ENCODE data around the gene MTSS2.

MTSS2 gene

DNA sequence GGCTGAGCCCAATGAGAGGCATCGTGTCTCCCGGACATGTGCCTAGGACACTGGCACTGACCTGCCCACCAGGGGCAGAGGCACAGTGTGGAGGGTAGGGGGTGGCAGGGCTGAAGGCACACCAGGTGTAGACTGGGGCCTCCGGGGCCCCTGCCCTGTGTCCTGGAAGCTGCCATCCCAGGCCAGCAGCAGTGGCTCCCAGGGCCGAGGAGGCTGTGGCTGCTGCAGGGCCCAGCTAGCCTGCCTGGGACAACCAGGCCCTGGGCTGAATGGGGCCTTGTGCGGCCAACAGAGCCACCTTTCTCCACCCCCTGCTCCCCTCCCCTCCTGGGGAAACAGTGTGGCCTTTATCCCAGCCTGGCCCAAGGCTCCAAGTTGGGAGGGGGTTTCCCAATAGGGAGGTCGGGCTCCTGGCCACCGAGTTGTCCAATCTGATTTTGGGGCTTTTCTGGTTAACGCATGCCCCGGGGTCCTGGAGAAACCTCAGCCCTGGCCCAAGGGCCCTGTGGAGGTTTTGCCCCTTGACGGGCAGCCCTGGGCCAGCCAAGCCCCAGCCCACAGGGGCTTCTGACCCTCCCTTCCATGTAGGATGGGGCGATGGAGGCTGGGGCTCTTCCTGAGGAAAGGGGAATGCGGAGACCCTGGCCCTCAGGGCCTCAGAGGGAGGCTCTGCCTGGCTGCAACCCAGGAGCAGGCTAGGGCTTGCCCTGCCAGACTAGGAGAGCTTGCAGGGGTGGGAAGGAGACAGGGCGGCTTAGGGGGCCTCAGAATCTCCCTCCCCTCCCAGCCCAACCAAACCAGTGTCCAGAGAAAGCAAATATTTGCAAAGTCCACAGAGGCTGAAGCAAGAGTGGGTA, 4.2 kb downstream of the MTSS2 start:
- no peak for DNase-seq (ENCODE audit: low read depth)
- TF ChIP-seq, protein P1, sequence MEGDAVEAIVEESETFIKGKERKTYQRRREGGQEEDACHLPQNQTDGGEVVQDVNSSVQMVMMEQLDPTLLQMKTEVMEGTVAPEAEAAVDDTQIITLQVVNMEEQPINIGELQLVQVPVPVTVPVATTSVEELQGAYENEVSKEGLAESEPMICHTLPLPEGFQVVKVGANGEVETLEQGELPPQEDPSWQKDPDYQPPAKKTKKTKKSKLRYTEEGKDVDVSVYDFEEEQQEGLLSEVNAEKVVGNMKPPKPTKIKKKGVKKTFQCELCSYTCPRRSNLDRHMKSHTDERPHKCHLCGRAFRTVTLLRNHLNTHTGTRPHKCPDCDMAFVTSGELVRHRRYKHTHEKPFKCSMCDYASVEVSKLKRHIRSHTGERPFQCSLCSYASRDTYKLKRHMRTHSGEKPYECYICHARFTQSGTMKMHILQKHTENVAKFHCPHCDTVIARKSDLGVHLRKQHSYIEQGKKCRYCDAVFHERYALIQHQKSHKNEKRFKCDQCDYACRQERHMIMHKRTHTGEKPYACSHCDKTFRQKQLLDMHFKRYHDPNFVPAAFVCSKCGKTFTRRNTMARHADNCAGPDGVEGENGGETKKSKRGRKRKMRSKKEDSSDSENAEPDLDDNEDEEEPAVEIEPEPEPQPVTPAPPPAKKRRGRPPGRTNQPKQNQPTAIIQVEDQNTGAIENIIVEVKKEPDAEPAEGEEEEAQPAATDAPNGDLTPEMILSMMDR (IDR thresholded peaks at IDR 0.05; ENCODE audit: control insufficient read depth, extremely low read depth, insufficient read depth): no peak
- H3K4me3 ChIP-seq (ENCODE audit: low read depth, low read length): no peak overlapping the region

DNA sequence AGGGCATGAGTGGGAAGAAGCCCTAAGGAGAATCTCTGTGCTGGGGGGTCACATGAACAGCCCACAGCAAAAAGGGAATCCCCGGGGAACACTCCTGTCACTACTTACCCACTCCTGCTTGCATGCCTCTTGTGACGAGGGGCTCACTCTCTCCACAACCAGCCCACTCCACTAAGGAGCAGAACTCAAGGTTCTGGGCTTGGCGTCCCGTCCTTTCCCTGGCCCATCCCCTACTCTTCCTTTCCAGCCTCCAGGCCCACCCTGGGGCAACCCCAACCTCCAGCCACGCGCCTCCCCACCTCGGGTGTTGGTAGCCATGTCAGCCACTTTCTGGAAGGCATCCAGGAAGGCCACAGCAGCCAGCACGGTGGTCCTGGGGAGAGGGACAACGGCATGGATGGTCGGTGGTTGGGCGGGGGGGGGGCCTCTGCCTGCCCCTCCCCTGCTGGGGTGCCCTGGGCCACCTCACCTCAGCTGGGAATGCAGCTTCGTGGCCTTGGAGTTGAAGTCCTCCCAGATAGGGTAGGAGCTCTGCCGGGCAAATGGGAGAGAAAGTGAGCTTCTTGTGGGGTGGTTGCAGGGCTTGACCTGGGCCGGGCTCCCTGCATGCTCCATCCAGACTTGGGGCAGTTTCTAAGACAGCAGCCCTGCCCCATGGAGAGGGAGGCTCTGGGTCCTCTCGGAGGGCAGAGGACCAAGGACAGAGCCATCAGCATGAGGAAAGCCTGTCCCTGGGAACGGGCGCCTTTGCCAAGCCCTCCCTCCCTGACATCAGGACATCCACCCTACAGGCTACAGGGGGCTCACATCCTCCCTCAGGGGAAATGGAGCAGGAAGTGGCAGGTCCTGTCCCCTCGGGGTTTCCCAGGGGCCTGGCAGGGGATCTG, 5.1 kb downstream of the MTSS2 start:
- no peak overlapping the region for H3K4me3 ChIP-seq (ENCODE audit: low read depth, low read length)
- TF ChIP-seq, protein P1 (IDR thresholded peaks at IDR 0.05; ENCODE audit: control insufficient read depth, extremely low read depth, insufficient read depth): no peak
- no peak for DNase-seq (ENCODE audit: low read depth)

DNA sequence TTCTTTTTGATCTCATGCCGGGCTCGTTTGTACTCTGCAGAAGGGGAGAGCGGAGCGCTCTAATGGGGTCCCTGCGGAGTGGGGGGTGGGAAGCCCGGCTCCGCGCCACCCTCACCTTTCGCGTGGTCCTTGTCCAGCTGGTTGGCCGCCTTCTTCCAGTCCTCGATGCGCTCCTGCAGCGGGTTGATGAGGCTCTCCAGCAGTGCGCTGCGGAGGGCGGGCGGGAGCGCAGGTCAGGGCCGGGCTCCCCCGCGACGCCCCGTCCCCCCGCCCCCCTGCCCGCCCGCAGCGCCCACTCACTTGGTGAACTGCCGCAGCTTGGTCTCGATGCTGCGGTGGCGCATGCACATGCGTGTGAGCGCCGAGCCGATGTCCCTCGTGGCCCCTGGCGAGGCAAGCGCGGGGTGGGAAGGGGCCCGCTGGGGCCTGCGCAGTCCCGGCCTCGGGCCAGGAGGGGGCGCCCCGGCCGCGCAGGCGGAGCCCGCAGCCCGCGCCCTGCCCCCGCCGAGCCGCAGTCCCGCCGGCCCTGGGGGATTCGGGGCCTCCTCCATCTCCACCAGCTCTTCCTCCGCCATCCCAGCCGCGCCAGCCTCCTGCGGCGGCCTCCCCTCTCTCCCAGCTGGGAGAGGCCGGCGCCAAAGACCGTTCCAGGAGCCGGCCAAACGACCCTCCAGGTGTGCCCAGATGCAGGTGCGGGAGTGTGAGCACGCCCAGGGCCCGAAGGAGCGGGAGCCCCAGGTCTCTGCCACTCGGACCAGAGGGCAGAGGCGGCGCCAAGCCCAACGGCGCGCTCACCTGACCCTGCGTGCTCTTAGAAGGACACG, 6.0 kb downstream of the MTSS2 start:
- TF ChIP-seq, protein P1 (IDR thresholded peaks at IDR 0.05; ENCODE audit: control insufficient read depth, extremely low read depth, insufficient read depth): peak; percentile 26; the same call in 1 of the 2 replicates
- no peak for DNase-seq (ENCODE audit: low read depth)
- H3K4me3 ChIP-seq (ENCODE audit: low read depth, low read length): no peak overlapping the region

DNA sequence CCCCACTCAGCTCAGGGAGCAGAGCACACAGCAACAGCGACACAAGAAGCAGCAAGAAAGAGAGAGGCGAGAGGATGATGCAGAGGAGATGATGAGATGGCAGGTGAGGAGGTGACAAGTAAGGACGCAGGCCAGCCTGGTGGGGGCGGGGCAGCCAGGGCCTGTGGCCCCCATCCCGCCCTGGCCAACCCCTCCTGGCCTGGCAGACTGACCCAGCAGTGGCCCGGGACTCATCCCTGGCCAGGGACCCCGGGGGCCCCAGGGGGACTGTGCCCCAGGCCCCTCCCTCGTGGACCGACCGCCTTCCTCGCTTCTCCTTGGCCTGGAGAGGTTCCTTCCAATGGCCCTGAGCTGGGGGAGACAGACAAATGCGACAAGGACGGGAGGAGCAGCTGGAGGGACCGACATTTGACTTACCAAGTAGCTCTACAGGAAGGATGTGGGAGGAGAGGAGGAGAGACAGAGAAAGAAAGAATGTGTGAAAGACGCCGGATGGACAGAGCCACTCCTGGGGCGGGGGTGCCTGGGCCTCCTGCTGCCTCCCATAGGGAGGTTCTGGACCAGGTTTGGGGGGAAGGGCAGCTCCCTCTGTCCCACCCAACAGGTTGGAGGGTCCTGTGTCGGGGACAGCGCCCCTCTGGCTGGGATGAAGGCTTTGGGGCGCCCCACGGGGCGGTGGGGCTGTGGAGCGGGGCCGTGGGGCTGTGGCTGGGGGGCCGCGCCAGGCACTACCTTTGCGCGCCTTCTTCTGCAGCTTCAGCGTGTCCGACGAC, 6.8 kb downstream of the MTSS2 start:
- TF ChIP-seq, protein P1 (IDR thresholded peaks at IDR 0.05; ENCODE audit: control insufficient read depth, extremely low read depth, insufficient read depth): no peak
- no peak overlapping the region for H3K4me3 ChIP-seq (ENCODE audit: low read depth, low read length)
- no peak for DNase-seq (ENCODE audit: low read depth)

DNA sequence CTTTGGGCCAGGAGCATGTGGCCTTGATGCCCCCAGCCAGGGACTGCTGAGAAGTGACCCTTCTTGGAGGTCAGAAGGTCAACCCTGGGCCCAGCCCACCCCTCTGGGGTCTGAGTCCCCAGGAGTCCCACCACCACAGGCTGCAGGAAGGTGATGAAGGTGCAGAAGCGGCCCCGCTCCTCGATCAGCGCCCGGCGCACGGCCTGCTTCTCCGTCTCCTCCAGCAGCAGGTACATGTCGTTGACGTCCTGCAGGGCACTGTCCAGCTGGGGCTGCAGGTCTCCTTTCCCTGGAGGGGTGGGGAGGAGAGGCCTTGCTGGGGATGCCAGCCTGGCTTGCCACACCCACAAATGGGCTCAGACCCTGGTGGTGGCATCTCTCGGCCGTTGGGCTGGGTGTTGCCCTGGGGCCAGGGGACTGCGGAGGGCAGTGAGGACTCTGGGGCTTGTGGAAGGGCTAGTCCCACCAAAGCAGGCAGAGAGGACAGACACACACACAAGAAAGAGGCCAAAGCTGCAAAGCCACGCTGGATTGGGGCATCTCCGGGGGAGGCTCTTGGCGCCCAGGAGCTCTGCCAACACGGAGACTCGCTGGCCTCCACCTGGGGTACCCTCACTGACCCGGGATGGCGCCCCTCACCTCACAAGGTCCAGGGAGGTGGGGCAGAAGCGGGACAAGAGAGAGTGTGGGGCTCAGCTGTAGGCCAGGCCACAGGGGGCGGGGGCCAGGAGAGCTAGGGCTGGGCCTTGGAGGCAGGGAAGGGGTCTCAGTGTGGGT, 7.5 kb downstream of the MTSS2 start:
- H3K4me3 ChIP-seq (ENCODE audit: low read depth, low read length): no peak overlapping the region
- TF ChIP-seq, protein P1 (IDR thresholded peaks at IDR 0.05; ENCODE audit: control insufficient read depth, extremely low read depth, insufficient read depth): no peak
- no peak for DNase-seq (ENCODE audit: low read depth)

Measured in LNCaP clone FGC (cell line).